Measurements from ENCODE around the gene NPM1.

Gene NPM1

DNA sequence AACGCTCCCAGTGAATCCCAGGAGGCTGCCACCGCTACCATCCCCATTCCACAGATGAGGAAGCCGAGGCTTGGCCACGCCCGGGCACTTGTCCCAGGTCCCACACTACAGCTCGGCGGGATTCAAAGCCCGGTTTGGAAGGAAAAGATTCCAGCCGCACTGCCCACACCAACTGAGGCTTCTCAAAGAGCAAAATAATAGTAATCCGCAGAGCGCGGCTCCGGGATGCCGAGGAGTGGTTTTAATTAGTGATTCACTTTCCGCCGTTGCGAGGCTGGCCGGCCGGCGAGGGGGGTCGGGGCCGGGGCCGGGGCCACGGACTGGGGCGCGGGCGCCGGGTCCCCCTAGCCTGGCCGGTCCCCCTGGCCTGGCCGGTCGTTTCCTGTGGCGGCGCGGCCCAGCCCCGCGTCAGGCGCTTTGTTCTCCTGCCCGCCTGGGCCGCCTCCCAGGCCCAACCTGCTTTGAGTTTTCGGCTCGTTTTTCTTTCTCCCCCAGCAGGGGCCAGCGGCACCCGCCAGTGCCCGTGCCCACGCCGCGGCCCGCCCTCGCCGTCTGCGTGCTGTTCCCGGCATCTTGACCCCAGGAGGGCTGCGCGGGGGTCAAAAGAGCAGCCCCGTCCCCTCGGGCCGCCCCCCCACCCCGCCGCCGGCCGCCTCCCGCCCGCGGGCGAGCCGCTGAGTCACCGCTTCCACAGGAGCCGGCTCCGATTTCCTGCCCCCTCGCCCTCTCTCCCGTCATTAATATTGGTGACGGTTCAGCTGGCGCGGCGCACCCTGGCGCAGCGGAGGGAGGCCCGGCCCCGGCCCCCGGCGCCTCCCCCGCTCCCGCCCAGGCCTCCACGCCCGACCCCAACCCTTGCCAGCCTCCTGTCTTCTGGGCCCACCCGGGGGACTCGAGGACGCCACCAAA lies 63.0 kb downstream of the NPM1 start:
- DNase-seq (ENCODE audit: low read depth): peak; percentile 9

DNA sequence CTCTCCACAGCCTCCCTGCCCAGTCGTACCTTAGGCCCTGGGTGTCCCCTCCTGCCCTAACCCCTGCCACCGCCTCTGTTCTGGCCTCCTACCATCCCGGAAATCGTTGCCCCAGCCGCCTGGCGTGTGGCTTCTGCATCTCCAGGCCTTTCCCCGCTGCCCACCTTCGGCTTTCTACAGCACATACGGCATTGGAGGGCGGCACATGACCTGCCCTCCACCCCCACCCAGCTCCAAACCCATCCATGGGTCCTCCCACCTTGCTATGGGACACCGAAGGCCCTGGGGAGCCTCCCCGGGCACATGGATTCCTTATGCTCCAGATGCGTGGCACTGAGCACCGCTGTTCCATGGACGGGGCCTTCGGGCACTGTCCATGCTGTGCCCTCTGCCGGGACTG lies 63.8 kb downstream of the NPM1 start:
- DNase-seq (ENCODE audit: low read depth): no peak

DNA sequence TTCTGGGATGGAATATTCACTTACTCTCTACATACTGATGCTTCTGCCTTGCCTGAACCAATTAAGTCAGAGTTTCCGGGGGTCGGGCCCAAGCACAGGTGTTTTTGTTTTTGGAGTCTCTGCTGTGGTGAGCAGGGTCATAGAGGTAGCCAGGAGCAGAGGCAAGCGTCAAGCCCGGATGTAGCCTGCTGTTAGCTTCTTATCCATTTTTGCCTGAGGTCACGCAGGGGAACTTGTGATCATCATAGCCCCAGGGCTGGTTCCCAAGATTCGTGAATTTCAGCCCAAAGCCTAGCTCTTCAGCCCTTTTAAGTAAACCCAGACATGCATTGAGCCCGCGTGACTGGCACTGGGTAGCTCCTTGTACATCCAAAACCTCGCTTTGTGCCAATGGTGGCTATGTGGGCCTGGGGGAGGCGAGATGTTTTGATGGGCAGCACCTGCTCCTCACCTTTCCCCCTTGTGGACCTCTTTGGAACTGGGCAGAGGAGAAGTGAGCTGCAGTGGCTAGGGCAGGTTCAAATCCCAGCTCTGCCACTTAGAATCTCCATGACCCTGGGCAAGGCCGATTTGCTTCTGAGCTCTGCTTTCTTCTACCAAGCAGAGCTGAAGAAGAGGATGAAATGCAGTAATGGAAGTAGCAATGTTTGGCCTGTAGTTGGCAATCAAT lies 65.5 kb downstream of the NPM1 start:
- DNase-seq (ENCODE audit: low read depth): no peak

- no peak for DNase-seq (ENCODE audit: low read depth)
These were observed 66.3 kb downstream of the NPM1 start for GRCh38 chr5:171453988-171454387.

DNA sequence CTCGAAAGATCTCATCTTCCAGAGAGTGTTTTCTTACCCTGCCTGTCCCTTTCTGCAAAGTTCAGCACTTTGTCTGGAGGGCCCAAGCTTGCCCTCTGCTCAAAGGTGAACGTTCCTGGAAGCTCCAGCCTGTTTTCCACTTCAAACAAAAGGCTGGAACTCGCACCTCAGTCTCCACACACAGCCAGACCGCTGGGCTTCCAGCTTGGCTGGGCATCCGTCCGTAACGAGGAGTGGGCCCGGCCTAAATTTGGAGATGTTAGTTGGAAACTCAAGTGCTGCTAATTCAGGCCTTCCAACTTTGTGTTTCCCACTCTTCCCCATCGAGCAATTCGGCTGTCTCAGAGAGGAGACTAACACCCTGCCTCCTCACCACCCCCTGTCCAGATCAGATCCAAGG lies 66.9 kb downstream of the NPM1 start:
- no peak for DNase-seq (ENCODE audit: low read depth)

- DNase-seq (ENCODE audit: low read depth): no peak
These were observed 67.9 kb downstream of the NPM1 start for GRCh38 chr5:171455522-171455921.

DNA sequence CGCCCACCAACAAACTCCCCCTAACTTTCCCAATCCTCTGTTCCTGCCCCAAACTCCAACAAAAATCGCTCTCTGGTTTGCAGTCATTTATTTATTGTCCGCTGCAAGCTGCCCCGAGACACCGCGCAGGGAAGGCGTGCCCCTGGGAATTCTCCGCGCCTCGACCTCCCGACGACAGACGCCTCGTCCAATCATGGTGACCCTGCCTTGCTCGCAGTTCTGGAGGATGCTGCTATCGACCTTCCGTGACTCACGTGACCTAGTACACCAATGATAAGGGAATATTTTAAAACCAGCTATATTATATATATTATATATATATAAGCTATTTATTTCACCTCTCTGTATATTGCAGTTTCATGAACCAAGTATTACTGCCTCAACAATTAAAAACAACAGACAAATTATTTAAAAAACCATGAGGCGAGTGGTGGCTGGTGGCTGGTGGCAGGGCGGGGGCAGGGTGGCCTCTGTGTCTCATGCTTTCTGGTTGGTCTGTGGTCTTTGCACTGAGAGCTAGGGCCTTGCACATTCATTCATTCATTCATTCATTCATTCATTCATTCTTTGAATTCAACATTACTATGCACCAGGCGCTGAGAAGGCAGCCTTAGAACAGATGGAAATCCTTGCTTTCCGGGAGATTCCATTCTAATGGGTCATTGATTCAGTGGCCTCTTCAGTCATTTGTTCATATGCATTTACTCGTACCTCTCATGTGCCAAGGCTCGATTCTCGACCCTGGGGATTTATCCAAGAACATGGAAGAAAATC lies 69.7 kb downstream of the NPM1 start:
- no peak for DNase-seq (ENCODE audit: low read depth)

- DNase-seq (ENCODE audit: low read depth): no peak
These were observed 72.2 kb downstream of the NPM1 start for GRCh38 chr5:171459839-171460238.
